ENCODE results near the gene HES3.
"Not testable (repeated sequence)": the region's sequence is repeated elsewhere in the genome, so short reads cannot be mapped to it uniquely, and the experiment has no call there.

HES3 gene

GRCh38 chr1:6218375-6219164, 25.4 kb upstream of the HES3 start:
- Histone ChIP-seq H3K27me3 (ENCODE audit: control insufficient read depth, low read length) (no peaks in the 10 kb centered on the region), H4K20me1 (ENCODE audit: control insufficient read depth, insufficient read depth, low read depth, low read length) (no peaks in the 10 kb centered on the region), H3K4me3 (ENCODE audit: low read length) (no peak overlapping the region), H3K27ac (ENCODE audit: low read depth, low read length) (no peak overlapping the region), H3K9me3 (ENCODE audit: control insufficient read depth, insufficient read depth, low read length) (no peaks in the 10 kb centered on the region), H3F3A (ENCODE audit: control insufficient read depth, insufficient read depth) (no peaks in the 10 kb centered on the region; the same call in 1 of the 2 replicates), H3K79me2 (ENCODE audit: control insufficient read depth, low read length) (no peaks in the 10 kb centered on the region), H3K4me1 (ENCODE audit: control insufficient read depth, low read length) (no peaks in the 10 kb centered on the region), H3K9me2 (replicated peaks; ENCODE audit: control insufficient read depth, low read length) (no peaks in the 10 kb centered on the region), H3K4me2 (ENCODE audit: low read length) (no peak overlapping the region), H3K36me3 (ENCODE audit: control insufficient read depth, low read length) (peaks cover 30% of the 10 kb centered on the region)
- TF ChIP-seq CTCF (IDR thresholded peaks at IDR 0.05; ENCODE audit: low read depth, low read length, poor library complexity, severe bottlenecking) (no peak), EZH2phosphoT487 (IDR thresholded peaks at IDR 0.05; ENCODE audit: borderline replicate concordance, low read length) (no peak)

GRCh38 chr1:6219641-6220040, 24.3 kb upstream of the HES3 start:
- not testable (repeated sequence) for H3K9me2 ChIP-seq (replicated peaks; ENCODE audit: control insufficient read depth, low read length); H3K4me3 ChIP-seq (ENCODE audit: low read length); H3K27me3 ChIP-seq (ENCODE audit: control insufficient read depth, low read length); H3K79me2 ChIP-seq (ENCODE audit: control insufficient read depth, low read length); H3K4me2 ChIP-seq (ENCODE audit: low read length); H4K20me1 ChIP-seq (ENCODE audit: control insufficient read depth, insufficient read depth, low read depth, low read length); H3K4me1 ChIP-seq (ENCODE audit: control insufficient read depth, low read length); H3K9me3 ChIP-seq (ENCODE audit: control insufficient read depth, insufficient read depth, low read length); H3F3A ChIP-seq (ENCODE audit: control insufficient read depth, insufficient read depth); H3K27ac ChIP-seq (ENCODE audit: low read depth, low read length)
- H3K36me3 ChIP-seq (ENCODE audit: control insufficient read depth, low read length) = peaks cover 41% of the 10 kb centered on the region

GRCh38 chr1:6220236-6220635, 23.7 kb upstream of the HES3 start:
- Histone ChIP-seq H3K9me3 (ENCODE audit: control insufficient read depth, insufficient read depth, low read length) (no peaks in the 10 kb centered on the region), H4K20me1 (ENCODE audit: control insufficient read depth, insufficient read depth, low read depth, low read length) (peaks cover 4% of the 10 kb centered on the region; the same call in 1 of the 2 replicates), H3K36me3 (ENCODE audit: control insufficient read depth, low read length) (peaks cover 47% of the 10 kb centered on the region), H3K4me2 (ENCODE audit: low read length) (no peak overlapping the region), H3K4me1 (ENCODE audit: control insufficient read depth, low read length) (no peaks in the 10 kb centered on the region), H3K27me3 (ENCODE audit: control insufficient read depth, low read length) (no peaks in the 10 kb centered on the region), H3K9me2 (replicated peaks; ENCODE audit: control insufficient read depth, low read length) (no peaks in the 10 kb centered on the region), H3K4me3 (ENCODE audit: low read length) (no peak overlapping the region), H3K27ac (ENCODE audit: low read depth, low read length) (no peak overlapping the region), H3K79me2 (ENCODE audit: control insufficient read depth, low read length) (peaks cover 5% of the 10 kb centered on the region; the same call in 1 of the 2 replicates), H3F3A (ENCODE audit: control insufficient read depth, insufficient read depth) (no peaks in the 10 kb centered on the region; the same call in 1 of the 2 replicates)
- TF ChIP-seq EZH2phosphoT487 (IDR thresholded peaks at IDR 0.05; ENCODE audit: borderline replicate concordance, low read length) (no peak), CTCF (IDR thresholded peaks at IDR 0.05; ENCODE audit: low read depth, low read length, poor library complexity, severe bottlenecking) (no peak)

DNA sequence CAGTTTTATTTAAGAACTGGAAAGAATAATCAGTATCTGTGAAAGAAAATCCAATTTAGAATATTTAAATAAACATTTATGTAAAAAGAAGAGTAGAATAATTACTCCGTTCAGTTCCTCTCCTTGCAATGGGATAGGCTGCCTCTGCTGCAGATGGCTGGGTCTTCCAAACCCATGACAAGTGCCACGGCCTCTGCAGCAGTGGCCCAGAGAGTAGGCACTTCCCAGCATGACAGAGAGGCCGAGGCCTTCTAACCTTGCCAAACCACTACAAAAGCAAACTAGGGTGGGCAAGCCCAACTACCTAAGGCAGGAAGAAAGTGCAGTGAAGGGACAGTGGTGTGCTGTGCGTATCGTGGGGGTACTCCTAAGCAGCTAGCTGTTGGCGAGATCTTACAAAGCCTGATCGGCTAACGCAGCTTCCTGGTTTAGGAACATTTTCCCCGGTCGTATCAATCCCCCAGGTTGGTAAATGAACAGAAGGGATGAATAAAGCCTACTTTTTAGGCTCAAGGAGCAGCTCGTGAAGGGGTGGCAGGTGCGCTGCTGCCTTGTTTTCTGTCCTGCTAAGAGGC, 22.7 kb upstream of the HES3 start:
- Histone ChIP-seq H4K20me1 (ENCODE audit: control insufficient read depth, insufficient read depth, low read depth, low read length) (peaks cover 4% of the 10 kb centered on the region; the same call in 1 of the 2 replicates), H3K4me1 (ENCODE audit: control insufficient read depth, low read length) (no peaks in the 10 kb centered on the region), H3F3A (ENCODE audit: control insufficient read depth, insufficient read depth) (no peaks in the 10 kb centered on the region; the same call in 1 of the 2 replicates), H3K9me2 (replicated peaks; ENCODE audit: control insufficient read depth, low read length) (no peaks in the 10 kb centered on the region), H3K4me3 (ENCODE audit: low read length) (no peak overlapping the region), H3K4me2 (ENCODE audit: low read length) (no peak overlapping the region), H3K79me2 (ENCODE audit: control insufficient read depth, low read length) (peaks cover 12% of the 10 kb centered on the region), H3K36me3 (ENCODE audit: control insufficient read depth, low read length) (peaks cover 57% of the 10 kb centered on the region), H3K27me3 (ENCODE audit: control insufficient read depth, low read length) (no peaks in the 10 kb centered on the region), H3K27ac (ENCODE audit: low read depth, low read length) (no peak overlapping the region), H3K9me3 (ENCODE audit: control insufficient read depth, insufficient read depth, low read length) (no peaks in the 10 kb centered on the region)
- TF ChIP-seq EZH2phosphoT487 (IDR thresholded peaks at IDR 0.05; ENCODE audit: borderline replicate concordance, low read length) (no peak), CTCF (IDR thresholded peaks at IDR 0.05; ENCODE audit: low read depth, low read length, poor library complexity, severe bottlenecking) (no peak)

Data from DOHH2 (cell line).